GM12801 (cell line): ENCODE data around the gene WDR47.

Experiments used
- CTCF ChIP-seq: IDR thresholded peaks from one replicate; pipeline ENCODE4 v1.5.1; 2011; ENCODE audit warnings: control low read depth; ENCODE audit not compliant: insufficient read length; ENCODE audit errors: extremely low read depth

Gene WDR47

GRCh38 chr1:108933944-108934343, 108.0 kb downstream of the WDR47 start:
- TF ChIP-seq CTCF: no peak

- TF ChIP-seq CTCF: no peak
These were observed 116.0 kb downstream of the WDR47 start for GRCh38 chr1:108925920-108926319.
